Mesendoderm (in vitro differentiated cells): ENCODE measurements around the gene C1QTNF1.

ENCODE experiments used
- DNase-seq: peaks from one replicate; pipeline ENCODE4 v3.0.0; 2013
- H2AK5ac ChIP-seq: 2 replicates; pipeline ENCODE4 v1.6.1; 2013; ENCODE audit warnings: low read length, inconsistent platforms
- H2BK120ac ChIP-seq: 2 replicates; pipeline ENCODE4 v1.6.1; 2013; ENCODE audit warnings: low read depth, mild to moderate bottlenecking, low read length, moderate library complexity, mixed read lengths
- H2BK15ac ChIP-seq: replicated peaks from 2 replicates; pipeline ENCODE4 v1.6.1; 2013; ENCODE audit warnings: low read depth, mild to moderate bottlenecking, moderate library complexity
- H2BK5ac ChIP-seq: 2 replicates; pipeline ENCODE4 v1.6.1; 2013; ENCODE audit warnings: low read length, inconsistent platforms
- H3K18ac ChIP-seq: 2 replicates; pipeline ENCODE4 v1.6.1; 2013; ENCODE audit warnings: mild to moderate bottlenecking, low read length, mixed read lengths
- H3K23ac ChIP-seq: one replicate; pipeline ENCODE4 v1.6.1; 2013; ENCODE audit warnings: low read length
- H3K27ac ChIP-seq: 2 replicates; pipeline ENCODE4 v1.5.1; 2013; ENCODE audit warnings: low read depth, mild to moderate bottlenecking, inconsistent platforms, low read length, moderate library complexity
- H3K27me3 ChIP-seq: 2 replicates; pipeline ENCODE4 v1.6.1; 2013; ENCODE audit warnings: low read length, control low read depth, mild to moderate bottlenecking, inconsistent platforms; ENCODE audit not compliant: insufficient read depth, poor library complexity
- H3K36me3 ChIP-seq: 2 replicates; pipeline ENCODE4 v1.6.1; 2013; ENCODE audit warnings: low read length, inconsistent platforms; ENCODE audit not compliant: control insufficient read depth, insufficient read depth
- H3K4ac ChIP-seq: one replicate; pipeline ENCODE4 v1.6.1; 2013; ENCODE audit warnings: low read depth, mild to moderate bottlenecking, low read length, moderate library complexity
- H3K4me1 ChIP-seq: 2 replicates; pipeline ENCODE4 v1.6.1; 2013; ENCODE audit warnings: low read depth, low read length, inconsistent platforms; ENCODE audit not compliant: control insufficient read depth
- H3K4me2 ChIP-seq: 2 replicates; pipeline ENCODE4 v1.6.1; 2013; ENCODE audit warnings: low read length
- H3K4me3 ChIP-seq: 2 replicates; pipeline ENCODE4 v1.5.1; 2013; ENCODE audit warnings: mild to moderate bottlenecking, low read length
- H3K56ac ChIP-seq: one replicate; pipeline ENCODE4 v1.6.1; 2013; ENCODE audit warnings: low read length
- H3K79me1 ChIP-seq: 2 replicates; pipeline ENCODE4 v1.6.1; 2013; ENCODE audit warnings: low read length, inconsistent platforms
- H3K79me2 ChIP-seq: 2 replicates; pipeline ENCODE4 v1.6.1; 2013; ENCODE audit warnings: mild to moderate bottlenecking, low read length; ENCODE audit not compliant: control insufficient read depth, insufficient read depth
- H3K9ac ChIP-seq: 2 replicates; pipeline ENCODE4 v1.6.1; 2013; ENCODE audit warnings: low read length, inconsistent platforms
- H4K5ac ChIP-seq: one replicate; pipeline ENCODE4 v1.6.1; 2013; ENCODE audit warnings: low read length
- H4K8ac ChIP-seq: one replicate; pipeline ENCODE4 v1.6.1; 2013; ENCODE audit warnings: low read depth, mild to moderate bottlenecking, control low read depth, low read length, moderate library complexity
- WGBS: extraction: QIAGEN DNeasy Blood & Tissue Kit; methylation state at CpG from one replicate; pipeline ENCODE4 v1.1.7; 2013; ENCODE audit warnings: low lambda C conversion rate, missing lambda C conversion rate; ENCODE audit not compliant: insufficient coverage; ENCODE audit errors: extremely low coverage; 5-methylcytosine and 5-hydroxymethylcytosine counted together

The C1QTNF1 gene

DNA sequence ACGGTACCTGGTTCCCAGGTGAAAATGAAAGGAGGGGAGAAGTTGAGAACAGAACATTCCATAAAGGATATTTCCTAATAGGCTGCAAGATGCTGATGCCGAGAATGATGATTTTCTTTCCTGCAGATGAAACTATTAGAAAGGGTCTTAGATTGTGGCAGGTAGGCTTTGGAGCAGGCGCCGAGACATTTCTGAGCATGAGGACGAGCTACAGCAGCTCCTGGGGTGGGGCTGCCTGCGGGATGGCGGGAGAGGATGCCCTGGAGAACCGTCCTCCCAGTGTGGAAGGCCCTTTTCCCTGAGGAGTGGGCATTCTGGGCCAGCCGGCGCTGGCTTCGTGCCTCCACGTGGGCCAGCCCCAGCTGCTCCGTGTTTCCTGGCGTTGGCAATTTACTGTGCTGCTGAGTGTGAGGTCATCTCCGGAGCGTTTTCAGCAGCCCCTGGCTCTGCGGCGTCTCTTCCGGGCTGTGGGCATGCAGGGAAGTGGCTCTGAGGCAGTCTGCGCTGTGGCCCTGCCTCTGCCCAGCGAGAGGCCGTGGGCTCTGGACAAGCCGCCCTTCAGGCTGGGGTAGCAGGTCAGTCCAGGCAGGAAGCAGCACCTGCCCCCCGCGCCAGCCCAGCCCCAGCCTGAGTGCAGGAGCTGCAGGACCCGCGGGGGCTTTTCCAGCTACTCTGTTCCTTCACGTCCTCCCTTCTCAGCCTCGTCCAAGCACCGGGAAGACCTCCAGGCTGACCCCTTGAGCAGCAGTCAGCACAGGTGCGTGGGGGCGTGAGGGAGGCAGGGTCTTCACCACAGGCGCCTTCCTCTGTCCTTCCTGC is 62.8 kb downstream of the C1QTNF1 start:
- Histone ChIP-seq H2BK5ac (no peak overlapping the region), H3K4me2 (no peak overlapping the region), H3K27me3 (no peaks in the 10 kb centered on the region), H3K79me1 (no peaks in the 10 kb centered on the region), H2AK5ac (no peak overlapping the region), H3K4ac (no peak overlapping the region), H4K8ac (no peak overlapping the region), H2BK120ac (no peak overlapping the region), H3K4me3 (no peak overlapping the region), H3K18ac (no peak overlapping the region), H3K27ac (no peak overlapping the region), H3K4me1 (no peaks in the 10 kb centered on the region), H2BK15ac (no peak overlapping the region), H3K79me2 (no peaks in the 10 kb centered on the region), H3K36me3 (no peaks in the 10 kb centered on the region), H3K9ac (no peak overlapping the region), H3K23ac (no peak overlapping the region), H4K5ac (no peak overlapping the region), H3K56ac (no peak overlapping the region)
- no CpG with 5 or more reads among the region's 33 CpGs for WGBS
- no peak for DNase-seq

DNA sequence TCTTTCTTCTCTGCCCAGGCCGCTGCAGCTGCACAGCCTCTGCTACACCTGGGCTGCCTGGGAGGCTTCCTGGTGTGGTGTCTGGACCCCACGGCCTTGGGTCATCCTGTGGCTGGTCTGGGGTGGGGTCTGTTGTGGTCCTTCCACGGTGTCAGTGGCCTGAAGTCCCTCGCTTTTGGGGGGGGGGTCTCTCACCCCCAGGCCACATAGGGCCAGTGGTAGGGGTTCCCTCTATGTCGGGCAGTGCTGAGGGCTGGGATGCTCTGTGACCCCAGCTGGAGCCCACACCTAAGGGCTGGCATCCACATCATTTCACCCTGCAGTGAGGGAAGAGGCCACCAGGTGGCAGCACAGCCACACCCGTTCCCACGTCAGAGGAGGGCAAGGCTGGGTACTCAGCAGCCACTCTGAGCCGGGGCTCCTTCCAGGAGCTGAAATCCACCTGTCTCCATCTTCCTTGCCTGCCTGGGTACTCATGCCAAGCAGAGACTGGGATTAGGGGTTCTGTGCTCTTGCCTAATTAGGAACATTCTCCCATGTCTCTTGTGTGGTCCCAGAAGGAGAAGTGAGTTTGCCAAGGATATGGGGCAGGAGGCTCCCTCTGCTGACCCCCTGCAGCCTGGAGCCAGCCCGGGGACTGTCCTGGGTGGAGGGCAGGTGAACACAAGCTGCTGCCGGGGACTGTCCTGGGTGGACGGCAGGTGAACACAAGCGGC is 63.6 kb downstream of the C1QTNF1 start:
- no CpG with 5 or more reads among the region's 12 CpGs for whole genome bisulfite sequencing
- Histone ChIP-seq H3K4ac (no peak overlapping the region), H3K4me3 (no peak overlapping the region), H3K36me3 (no peaks in the 10 kb centered on the region), H3K79me2 (no peaks in the 10 kb centered on the region), H3K27me3 (no peaks in the 10 kb centered on the region), H3K23ac (no peak overlapping the region), H4K5ac (no peak overlapping the region), H2BK5ac (no peak overlapping the region), H3K27ac (no peak overlapping the region), H2AK5ac (no peak overlapping the region), H3K4me1 (no peaks in the 10 kb centered on the region), H3K4me2 (no peak overlapping the region), H4K8ac (no peak overlapping the region), H3K9ac (no peak overlapping the region), H2BK15ac (no peak overlapping the region), H2BK120ac (no peak overlapping the region), H3K56ac (no peak overlapping the region), H3K18ac (no peak overlapping the region), H3K79me1 (no peaks in the 10 kb centered on the region)
- DNase-seq: peak; percentile 64

DNA sequence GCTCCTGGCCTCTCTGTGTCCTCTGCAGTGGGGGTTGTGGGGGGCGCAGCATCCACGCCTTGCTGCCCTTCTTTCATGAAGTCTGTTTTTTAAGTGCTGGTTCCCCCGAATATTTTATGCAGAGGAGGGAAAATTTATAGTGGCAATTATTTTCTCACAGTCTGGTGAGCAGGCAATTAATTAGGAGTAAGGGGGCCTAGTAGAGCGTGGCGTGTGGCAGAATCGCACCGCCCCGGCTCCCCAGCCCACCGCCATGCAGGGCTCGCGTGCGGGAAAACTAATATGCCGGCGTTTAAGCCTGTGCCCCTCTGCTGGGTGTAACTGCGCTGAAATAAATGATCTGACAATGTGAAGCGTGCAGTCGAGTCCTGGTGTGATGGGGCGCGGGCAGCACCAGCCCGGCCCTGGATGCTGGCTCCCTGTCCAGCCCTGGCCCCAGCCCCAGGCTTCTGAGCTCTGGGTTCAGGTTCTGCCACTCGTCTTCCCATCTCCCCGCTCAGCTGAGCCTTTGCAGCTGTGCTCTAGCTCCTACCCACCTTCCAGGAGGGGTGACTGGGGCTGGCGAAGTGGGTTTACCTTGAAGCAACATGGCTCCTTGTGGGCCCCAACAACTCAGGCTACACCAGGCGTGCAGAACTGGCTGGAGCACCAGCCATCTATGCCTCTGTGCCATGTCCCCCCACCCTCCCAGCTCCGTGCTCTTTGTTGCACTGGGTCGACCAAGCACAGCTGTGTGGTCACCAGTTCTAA is 64.5 kb downstream of the C1QTNF1 start:
- DNase-seq: no peak
- no peak overlapping the region for H3K56ac ChIP-seq
- H2AK5ac ChIP-seq: no peak overlapping the region
- no peak overlapping the region for H3K27ac ChIP-seq
- no peak overlapping the region for H4K5ac ChIP-seq
- no peak overlapping the region for H2BK120ac ChIP-seq
- no peaks in the 10 kb centered on the region for H3K79me2 ChIP-seq
- no peak overlapping the region for H3K4ac ChIP-seq
- H3K27me3 ChIP-seq: no peaks in the 10 kb centered on the region
- no peak overlapping the region for H2BK15ac ChIP-seq
- H3K9ac ChIP-seq: no peak overlapping the region
- WGBS: no CpG with 5 or more reads among the region's 26 CpGs
- no peaks in the 10 kb centered on the region for H3K36me3 ChIP-seq
- H3K18ac ChIP-seq: no peak overlapping the region
- no peaks in the 10 kb centered on the region for H3K4me1 ChIP-seq
- H3K4me3 ChIP-seq: no peak overlapping the region
- H4K8ac ChIP-seq: no peak overlapping the region
- no peak overlapping the region for H3K4me2 ChIP-seq
- H3K79me1 ChIP-seq: no peaks in the 10 kb centered on the region
- H2BK5ac ChIP-seq: no peak overlapping the region
- H3K23ac ChIP-seq: no peak overlapping the region

DNA sequence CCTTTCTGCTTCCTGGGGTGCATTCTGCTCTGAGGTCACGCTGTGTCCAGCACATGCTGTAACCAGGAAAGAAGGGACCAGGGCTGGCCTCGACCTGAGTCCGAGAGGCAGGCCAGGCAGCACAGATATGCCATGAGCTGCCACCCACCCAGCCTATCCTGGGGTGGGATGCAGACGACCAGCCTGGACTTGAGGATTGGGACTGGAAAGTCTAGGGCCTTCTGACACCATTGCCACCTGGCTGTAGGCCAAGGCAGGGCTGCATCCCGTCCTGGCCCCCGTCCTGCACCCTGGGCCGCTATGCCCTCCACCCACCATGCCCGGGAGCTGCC is 65.0 kb downstream of the C1QTNF1 start:
- H3K9ac ChIP-seq: no peak overlapping the region
- no peak for DNase-seq
- no peaks in the 10 kb centered on the region for H3K79me1 ChIP-seq
- no peak overlapping the region for H2BK120ac ChIP-seq
- H4K8ac ChIP-seq: no peak overlapping the region
- no CpG with 5 or more reads among the region's 8 CpGs for WGBS
- H3K27me3 ChIP-seq: no peaks in the 10 kb centered on the region
- no peak overlapping the region for H3K56ac ChIP-seq
- no peak overlapping the region for H2AK5ac ChIP-seq
- H3K4ac ChIP-seq: no peak overlapping the region
- no peak overlapping the region for H3K4me2 ChIP-seq
- no peak overlapping the region for H3K4me3 ChIP-seq
- H2BK15ac ChIP-seq: no peak overlapping the region
- H3K36me3 ChIP-seq: no peaks in the 10 kb centered on the region
- H3K4me1 ChIP-seq: no peaks in the 10 kb centered on the region
- no peak overlapping the region for H3K23ac ChIP-seq
- H3K27ac ChIP-seq: no peak overlapping the region
- H4K5ac ChIP-seq: no peak overlapping the region
- no peak overlapping the region for H3K18ac ChIP-seq
- H3K79me2 ChIP-seq: no peaks in the 10 kb centered on the region
- no peak overlapping the region for H2BK5ac ChIP-seq

DNA sequence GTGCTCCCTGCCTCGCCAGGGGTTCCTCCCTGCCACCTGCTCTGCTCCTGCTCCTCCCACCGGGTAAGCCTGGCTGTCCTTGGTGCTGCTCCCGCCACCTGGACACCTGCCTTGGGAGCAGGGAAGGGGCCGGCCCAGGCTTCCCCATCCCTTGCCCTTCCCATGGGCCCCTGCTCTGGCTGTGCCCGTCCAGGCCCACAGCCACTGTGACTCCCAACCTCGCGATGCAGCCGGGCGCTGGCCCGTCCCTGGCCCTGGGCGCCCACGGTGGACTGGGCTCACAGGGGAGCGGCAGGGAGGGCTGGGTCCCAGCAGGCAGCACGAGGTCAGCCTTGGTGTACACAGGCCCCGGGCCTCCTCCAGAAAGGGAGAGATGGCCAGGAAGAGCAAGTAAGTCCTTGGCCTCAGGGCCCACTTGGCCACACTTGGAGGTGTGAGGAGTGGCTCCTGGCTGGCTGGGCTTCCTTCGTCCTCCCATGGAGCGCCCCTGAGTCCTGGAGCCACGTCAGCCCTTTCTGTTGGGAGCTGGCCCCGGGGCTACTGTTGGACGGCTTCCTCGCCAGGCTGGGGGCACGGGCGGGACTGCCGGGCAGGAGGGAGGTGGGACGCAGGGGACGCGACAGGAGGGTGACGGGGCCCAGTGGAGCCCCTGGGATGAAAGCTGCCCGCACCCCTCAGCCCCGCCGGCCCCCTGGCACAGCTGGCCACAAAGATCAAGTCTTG is 65.9 kb downstream of the C1QTNF1 start:
- H3K4me1 ChIP-seq: no peaks in the 10 kb centered on the region

More for the DNA sequence above, 65.9 kb downstream of the C1QTNF1 start:
- no CpG with 5 or more reads among the region's 31 CpGs for WGBS
- Histone ChIP-seq H4K5ac (no peak overlapping the region), H3K56ac (no peak overlapping the region), H2BK120ac (no peak overlapping the region), H2BK15ac (no peak overlapping the region), H2AK5ac (no peak overlapping the region), H3K79me1 (no peaks in the 10 kb centered on the region), H3K23ac (no peak overlapping the region), H3K79me2 (no peaks in the 10 kb centered on the region), H3K27me3 (no peaks in the 10 kb centered on the region), H3K9ac (no peak overlapping the region), H3K4ac (no peak overlapping the region), H4K8ac (no peak overlapping the region), H3K18ac (no peak overlapping the region), H3K27ac (no peak overlapping the region), H3K36me3 (no peaks in the 10 kb centered on the region), H2BK5ac (no peak overlapping the region), H3K4me3 (no peak overlapping the region), H3K4me2 (no peak overlapping the region)
- DNase-seq: no peak
